Karpas-422 (cell line): ENCODE measurements around the gene CAMKMT. TPM values are rescaled to one million over a fixed set of nuclear protein-coding genes. Genes with fewer than 3 reads are reported as not detected.

ENCODE experiments used
- DNase-seq: peaks from one replicate; pipeline ENCODE4 v3.0.0-alpha.2; 2015
- H2AFZ ChIP-seq: fragments of 200-600 bp; sonication (generic); 2 replicates; pipeline ENCODE4 v1.6.1; 2014; ENCODE audit warnings: antibody characterized with exemption, low read length, mixed read lengths
- H3K27ac ChIP-seq: fragments of 200-600 bp; sonication (generic); 2 replicates; pipeline ENCODE4 v1.5.1; 2014; ENCODE audit warnings: mild to moderate bottlenecking, low read length, moderate library complexity
- H3K27me3 ChIP-seq: fragments of 200-600 bp; sonication (generic); 2 replicates; pipeline ENCODE4 v1.6.1; 2014; ENCODE audit warnings: low read length, mixed read lengths
- H3K36me3 ChIP-seq: fragments of 200-600 bp; sonication (generic); 2 replicates; pipeline ENCODE4 v1.6.1; 2014; ENCODE audit warnings: low read length, mixed read lengths; ENCODE audit not compliant: insufficient read depth
- H3K4me1 ChIP-seq: fragments of 200-600 bp; sonication (generic); 2 replicates; pipeline ENCODE4 v1.6.1; 2014; ENCODE audit warnings: mild to moderate bottlenecking, low read length, mixed read lengths
- H3K4me2 ChIP-seq: fragments of 200-600 bp; sonication (generic); 2 replicates; pipeline ENCODE4 v1.6.1; 2014; ENCODE audit warnings: low read length, low read depth, mild to moderate bottlenecking; ENCODE audit not compliant: poor library complexity, severe bottlenecking
- H3K4me3 ChIP-seq: fragments of 200-600 bp; sonication (generic); 2 replicates; pipeline ENCODE4 v1.5.1; 2014; ENCODE audit warnings: mild to moderate bottlenecking, antibody characterized with exemption, low read length, mixed read lengths
- H3K79me2 ChIP-seq: fragments of 200-600 bp; sonication (generic); 2 replicates; pipeline ENCODE4 v1.6.1; 2014; ENCODE audit warnings: mild to moderate bottlenecking, low read length, mixed read lengths
- H3K9ac ChIP-seq: fragments of 200-600 bp; sonication (generic); 2 replicates; pipeline ENCODE4 v1.6.0; 2014; ENCODE audit warnings: low read length
- H3K9me2 ChIP-seq: fragments of 200-600 bp; sonication (generic), shearing (Covaris generic); replicated peaks from 2 replicates; pipeline ENCODE4 v1.6.0; 2014; ENCODE audit warnings: mild to moderate bottlenecking, low read length, moderate library complexity; ENCODE audit not compliant: insufficient read depth
- H3K9me3 ChIP-seq: fragments of 300-700, 200-600 bp; sonication (generic); 2 replicates; pipeline ENCODE4 v1.6.1; 2014; ENCODE audit warnings: low read length, mixed read lengths
- H4K20me1 ChIP-seq: fragments of 200-600 bp; sonication (generic); 2 replicates; pipeline ENCODE4 v1.6.1; 2014; ENCODE audit warnings: mild to moderate bottlenecking, antibody characterized with exemption, low read length, low read depth; ENCODE audit not compliant: insufficient read depth
- total RNA-seq: library from RNA; depleted of rRNA; stranded (reverse); fragments of >200 nt; shearing (Covaris generic); gene quantifications from 2 replicates; pipeline ENCODE4 v1.2.3, GENCODE V29; 2014; ENCODE audit warnings: low replicate concordance

The CAMKMT gene
- total RNA-seq, 1 experiment from 2014 or later: 30.8 TPM

GRCh38 chr2:44602446-44602845, 240.7 kb downstream of the CAMKMT start:
- no peak overlapping the region for H3K4me2 ChIP-seq
- H2AFZ ChIP-seq: no peak overlapping the region
- H3K9me2 ChIP-seq: no peaks in the 10 kb centered on the region
- H3K27me3 ChIP-seq: no peaks in the 10 kb centered on the region
- H3K4me1 ChIP-seq: no peaks in the 10 kb centered on the region
- no peaks in the 10 kb centered on the region for H3K9me3 ChIP-seq
- H3K27ac ChIP-seq: no peak overlapping the region
- 0 out of 2 replicates have a peak, but pooled peaks cover 5% of the 10 kb centered on the region for H4K20me1 ChIP-seq
- DNase-seq: peak; percentile 4
- no peak overlapping the region for H3K9ac ChIP-seq
- no peaks in the 10 kb centered on the region for H3K79me2 ChIP-seq
- no peak overlapping the region for H3K4me3 ChIP-seq
- no peaks in the 10 kb centered on the region for H3K36me3 ChIP-seq

GRCh38 chr2:44605511-44605910, 243.8 kb downstream of the CAMKMT start:
- Histone ChIP-seq H3K4me1 (no peaks in the 10 kb centered on the region), H2AFZ (no peak overlapping the region), H3K9me3 (no peaks in the 10 kb centered on the region), H4K20me1 (0 out of 2 replicates have a peak, but pooled peaks cover 5% of the 10 kb centered on the region), H3K4me2 (no peak overlapping the region), H3K27ac (no peak overlapping the region), H3K9me2 (no peaks in the 10 kb centered on the region), H3K4me3 (no peak overlapping the region), H3K36me3 (no peaks in the 10 kb centered on the region), H3K27me3 (no peaks in the 10 kb centered on the region), H3K79me2 (no peaks in the 10 kb centered on the region), H3K9ac (no peak overlapping the region)
- DNase-seq: no peak

GRCh38 chr2:44612276-44612675, 250.5 kb downstream of the CAMKMT start:
- H3K9ac ChIP-seq: no peak overlapping the region
- H2AFZ ChIP-seq: no peak overlapping the region
- H3K4me1 ChIP-seq: peaks cover 12% of the 10 kb centered on the region

GRCh38 chr2:44614940-44615339, 253.2 kb downstream of the CAMKMT start:
- Histone ChIP-seq H4K20me1 (0 out of 2 replicates have a peak, but pooled peaks cover 4% of the 10 kb centered on the region), H3K9me3 (no peaks in the 10 kb centered on the region), H3K4me1 (peaks cover 12% of the 10 kb centered on the region), H3K36me3 (no peaks in the 10 kb centered on the region), H3K9ac (no peak overlapping the region), H3K27ac (no peak overlapping the region), H3K9me2 (no peaks in the 10 kb centered on the region), H3K27me3 (no peaks in the 10 kb centered on the region), H3K79me2 (no peaks in the 10 kb centered on the region), H2AFZ (no peak overlapping the region), H3K4me3 (no peak overlapping the region), H3K4me2 (no peak overlapping the region)
- no peak for DNase-seq

More at GRCh38 chr2:44612276-44612675, 250.5 kb downstream of the CAMKMT start:
- Histone ChIP-seq H3K9me3 (no peaks in the 10 kb centered on the region), H3K9me2 (no peaks in the 10 kb centered on the region), H3K4me3 (no peak overlapping the region), H3K27me3 (no peaks in the 10 kb centered on the region), H3K79me2 (no peaks in the 10 kb centered on the region), H3K4me2 (no peak overlapping the region), H3K36me3 (no peaks in the 10 kb centered on the region), H3K27ac (no peak overlapping the region), H4K20me1 (no peaks in the 10 kb centered on the region)
- DNase-seq: no peak

- H3K27ac ChIP-seq: no peak overlapping the region
- 0 out of 2 replicates have a peak, but pooled peaks cover 4% of the 10 kb centered on the region for H4K20me1 ChIP-seq
- H3K9me2 ChIP-seq: no peaks in the 10 kb centered on the region
- no peaks in the 10 kb centered on the region for H3K36me3 ChIP-seq
- no peak overlapping the region for H3K9ac ChIP-seq
- no peak overlapping the region for H3K4me3 ChIP-seq
- H3K27me3 ChIP-seq: no peaks in the 10 kb centered on the region
- H3K4me2 ChIP-seq: peak overlapping the region; percentile 51
- DNase-seq: no peak
- no peak overlapping the region for H2AFZ ChIP-seq
- peaks cover 12% of the 10 kb centered on the region for H3K4me1 ChIP-seq
- H3K9me3 ChIP-seq: no peaks in the 10 kb centered on the region
- no peaks in the 10 kb centered on the region for H3K79me2 ChIP-seq
These were observed 254.3 kb downstream of the CAMKMT start for GRCh38 chr2:44615950-44616518.

GRCh38 chr2:44616667-44617155, 255.0 kb downstream of the CAMKMT start:
- Histone ChIP-seq H3K4me2 (peak overlapping the region; percentile 51), H3K4me1 (peaks cover 12% of the 10 kb centered on the region), H3K27me3 (no peaks in the 10 kb centered on the region), H3K4me3 (peak overlapping the region; percentile 48; the same call in 1 of the 2 replicates), H3K36me3 (no peaks in the 10 kb centered on the region), H2AFZ (no peak overlapping the region), H3K27ac (no peak overlapping the region), H3K9me2 (no peaks in the 10 kb centered on the region), H4K20me1 (0 out of 2 replicates have a peak, but pooled peaks cover 4% of the 10 kb centered on the region), H3K79me2 (no peaks in the 10 kb centered on the region), H3K9ac (0 out of 2 replicates have a peak overlapping the region, but pooled peaks have one; percentile 16), H3K9me3 (no peaks in the 10 kb centered on the region)
- DNase-seq: no peak

- Histone ChIP-seq H3K36me3 (no peaks in the 10 kb centered on the region), H3K9ac (no peak overlapping the region), H3K79me2 (no peaks in the 10 kb centered on the region), H4K20me1 (0 out of 2 replicates have a peak, but pooled peaks cover 4% of the 10 kb centered on the region), H2AFZ (no peak overlapping the region), H3K4me1 (peaks cover 12% of the 10 kb centered on the region), H3K27ac (no peak overlapping the region), H3K27me3 (no peaks in the 10 kb centered on the region), H3K4me2 (no peak overlapping the region), H3K4me3 (no peak overlapping the region), H3K9me2 (no peaks in the 10 kb centered on the region), H3K9me3 (no peaks in the 10 kb centered on the region)
- no peak for DNase-seq
These were observed 256.7 kb downstream of the CAMKMT start for GRCh38 chr2:44618251-44619023.
